Peyer's patch (tissue), 4 donors: ENCODE measurements around the gene GTPBP10.

Experiments
- POLR2A ChIP-seq, 2 donors: fragments of 450-650 bp; IDR thresholded peaks; one replicate each; pipeline ENCODE4 v1.5.1; 2017; ENCODE audit warnings: antibody characterized with exemption in 2 of 2, mild to moderate bottlenecking in 2 of 2, moderate library complexity in 2 of 2
- TF ChIP-seq, protein P1 (sequence below), 6 experiments: fragments of 450-650 bp in 4 of 6; fragments of 200-600 bp in 2 of 6; sonication (generic) in 1 of 6; IDR thresholded peaks; one replicate each; pipeline ENCODE4 v1.5.1; 2017 to 2019; ENCODE audit warnings: antibody characterized with exemption in 6 of 6, mild to moderate bottlenecking in 3 of 6, moderate library complexity in 1 of 6

DNA sequence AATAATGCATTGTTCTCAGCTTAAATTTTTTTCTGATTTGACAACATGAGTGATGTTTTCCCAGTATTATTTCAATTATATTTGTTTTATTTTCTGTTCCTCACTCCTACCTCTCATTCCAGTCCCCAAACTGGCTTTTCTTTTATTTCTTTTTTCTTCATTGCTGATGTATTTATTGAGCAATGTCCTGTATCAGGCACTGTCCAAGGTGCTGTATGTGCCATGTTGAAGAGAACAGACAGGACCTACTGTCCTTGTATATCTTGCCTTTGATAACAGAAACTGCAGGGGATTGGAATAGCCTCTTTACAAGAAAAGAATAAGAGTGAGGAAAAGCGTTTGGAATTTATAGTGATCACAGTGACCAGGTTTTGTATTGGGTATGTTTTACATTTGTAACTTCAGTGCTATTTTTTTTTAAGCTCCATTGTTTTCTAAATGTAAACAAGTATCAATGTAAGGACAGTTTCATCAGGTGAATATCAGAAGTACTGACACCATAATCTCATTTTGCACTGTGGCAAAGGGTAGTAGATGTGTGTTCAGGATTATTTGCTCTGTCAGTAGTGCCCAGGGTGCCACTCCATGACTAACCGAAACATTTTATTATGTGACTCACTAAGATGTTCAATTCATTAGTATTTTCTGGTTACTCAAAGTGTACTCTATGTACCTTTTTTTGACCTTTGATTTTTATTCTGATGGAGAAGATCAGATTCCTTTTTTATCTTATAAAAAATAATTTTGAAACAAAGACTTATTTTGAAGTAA, 41.1 kb downstream of the GTPBP10 start:
- TF ChIP-seq, protein P1, sequence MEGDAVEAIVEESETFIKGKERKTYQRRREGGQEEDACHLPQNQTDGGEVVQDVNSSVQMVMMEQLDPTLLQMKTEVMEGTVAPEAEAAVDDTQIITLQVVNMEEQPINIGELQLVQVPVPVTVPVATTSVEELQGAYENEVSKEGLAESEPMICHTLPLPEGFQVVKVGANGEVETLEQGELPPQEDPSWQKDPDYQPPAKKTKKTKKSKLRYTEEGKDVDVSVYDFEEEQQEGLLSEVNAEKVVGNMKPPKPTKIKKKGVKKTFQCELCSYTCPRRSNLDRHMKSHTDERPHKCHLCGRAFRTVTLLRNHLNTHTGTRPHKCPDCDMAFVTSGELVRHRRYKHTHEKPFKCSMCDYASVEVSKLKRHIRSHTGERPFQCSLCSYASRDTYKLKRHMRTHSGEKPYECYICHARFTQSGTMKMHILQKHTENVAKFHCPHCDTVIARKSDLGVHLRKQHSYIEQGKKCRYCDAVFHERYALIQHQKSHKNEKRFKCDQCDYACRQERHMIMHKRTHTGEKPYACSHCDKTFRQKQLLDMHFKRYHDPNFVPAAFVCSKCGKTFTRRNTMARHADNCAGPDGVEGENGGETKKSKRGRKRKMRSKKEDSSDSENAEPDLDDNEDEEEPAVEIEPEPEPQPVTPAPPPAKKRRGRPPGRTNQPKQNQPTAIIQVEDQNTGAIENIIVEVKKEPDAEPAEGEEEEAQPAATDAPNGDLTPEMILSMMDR (IDR thresholded peaks at IDR 0.05): no peak
- no peak for TF ChIP-seq POLR2A (IDR thresholded peaks at IDR 0.05)
